Measurements from ENCODE around the gene KMT5C.

KMT5C gene

DNA sequence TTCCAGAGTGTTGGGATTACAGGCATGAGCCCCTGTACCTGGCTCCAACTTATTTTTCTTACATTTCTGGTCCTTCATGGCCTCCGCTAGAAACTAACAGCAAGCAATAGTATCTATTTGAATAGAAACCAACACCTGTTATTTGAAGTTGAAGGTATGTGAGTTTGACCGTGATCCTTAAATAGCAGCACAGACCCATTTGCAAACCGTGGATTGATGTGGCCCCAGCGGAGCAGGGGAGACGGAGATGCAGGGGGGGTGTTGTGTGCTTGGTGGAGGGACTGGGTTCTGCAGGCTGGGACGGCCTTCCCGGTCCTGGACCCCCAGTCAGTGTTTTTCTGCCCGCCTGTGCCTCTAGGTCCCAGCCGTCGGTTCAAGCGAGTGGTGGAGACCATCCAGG, 31.4 kb upstream of the KMT5C start:
- in situ Hi-C loops (cut with MboI; ENCODE audit: low sequenced_read_pairs, unreplicated experiment), result no loop called here
- no peak for TF ChIP-seq CTCF (IDR thresholded peaks at IDR 0.05; ENCODE audit: borderline replicate concordance, control extremely low read depth, extremely low read depth, insufficient read depth, missing control alignments)
- DNase-seq (ENCODE audit: low spot score), result no peak

- in situ Hi-C loops (cut with MboI; ENCODE audit: low sequenced_read_pairs, unreplicated experiment), result no loop called here
- DNase-seq (ENCODE audit: low spot score), result no peak
- TF ChIP-seq CTCF (IDR thresholded peaks at IDR 0.05; ENCODE audit: borderline replicate concordance, control extremely low read depth, extremely low read depth, insufficient read depth, missing control alignments), result no peak
Measured at GRCh38 chr19:55309448-55309847, 30.2 kb upstream of the KMT5C start.

GRCh38 chr19:55310498-55310897, 29.2 kb upstream of the KMT5C start:
- TF ChIP-seq CTCF (IDR thresholded peaks at IDR 0.05; ENCODE audit: borderline replicate concordance, control extremely low read depth, extremely low read depth, insufficient read depth, missing control alignments), result no peak
- in situ Hi-C loops (cut with MboI; ENCODE audit: low sequenced_read_pairs, unreplicated experiment), result no loop called here
- DNase-seq (ENCODE audit: low spot score), result no peak

DNA sequence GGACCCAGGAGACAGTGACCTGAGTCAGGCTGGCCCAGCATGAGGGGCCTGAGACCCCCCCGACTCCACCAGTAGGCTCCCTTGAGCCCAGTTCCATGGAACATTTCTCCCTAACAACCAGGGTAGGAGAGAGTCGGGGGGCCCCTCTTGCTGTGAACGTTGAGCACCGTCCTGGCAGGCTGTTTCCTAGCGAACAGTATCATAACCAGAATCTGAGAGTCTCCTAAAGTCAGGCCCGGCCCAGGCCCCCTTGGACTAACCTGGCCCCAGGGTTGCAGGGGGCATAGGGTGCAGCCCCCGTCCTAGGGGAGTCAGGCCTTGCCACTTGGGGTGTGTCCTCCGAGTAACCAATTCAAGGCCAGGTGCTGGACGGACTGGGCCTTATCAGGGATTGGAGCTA, 28.3 kb upstream of the KMT5C start:
- no peak for DNase-seq (ENCODE audit: low spot score)
- TF ChIP-seq CTCF (IDR thresholded peaks at IDR 0.05; ENCODE audit: borderline replicate concordance, control extremely low read depth, extremely low read depth, insufficient read depth, missing control alignments), result no peak
- in situ Hi-C loops (cut with MboI; ENCODE audit: low sequenced_read_pairs, unreplicated experiment), result no loop called here

DNA sequence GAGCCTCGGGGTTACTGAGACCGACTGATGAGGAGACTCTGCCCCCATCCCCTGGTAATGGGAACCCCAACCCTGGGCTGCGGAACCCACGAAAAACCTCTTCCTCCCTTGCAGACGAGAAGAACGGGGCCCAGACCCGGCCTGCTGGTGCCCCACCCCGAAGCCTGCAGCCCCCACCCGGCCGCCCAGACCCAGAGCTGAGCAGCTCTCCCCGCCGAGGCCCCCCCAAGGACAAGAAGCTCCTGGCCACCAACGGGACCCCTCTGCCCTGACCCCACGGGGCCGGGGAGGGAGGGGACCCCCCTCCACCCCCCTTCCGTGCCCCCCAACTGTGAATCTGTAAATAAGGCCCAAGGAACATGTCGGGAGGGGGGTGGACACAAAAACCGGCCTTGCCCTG, 27.9 kb upstream of the KMT5C start:
- TF ChIP-seq CTCF (IDR thresholded peaks at IDR 0.05; ENCODE audit: borderline replicate concordance, control extremely low read depth, extremely low read depth, insufficient read depth, missing control alignments), result no peak
- in situ Hi-C loops (cut with MboI; ENCODE audit: low sequenced_read_pairs, unreplicated experiment), result no loop called here

DNA sequence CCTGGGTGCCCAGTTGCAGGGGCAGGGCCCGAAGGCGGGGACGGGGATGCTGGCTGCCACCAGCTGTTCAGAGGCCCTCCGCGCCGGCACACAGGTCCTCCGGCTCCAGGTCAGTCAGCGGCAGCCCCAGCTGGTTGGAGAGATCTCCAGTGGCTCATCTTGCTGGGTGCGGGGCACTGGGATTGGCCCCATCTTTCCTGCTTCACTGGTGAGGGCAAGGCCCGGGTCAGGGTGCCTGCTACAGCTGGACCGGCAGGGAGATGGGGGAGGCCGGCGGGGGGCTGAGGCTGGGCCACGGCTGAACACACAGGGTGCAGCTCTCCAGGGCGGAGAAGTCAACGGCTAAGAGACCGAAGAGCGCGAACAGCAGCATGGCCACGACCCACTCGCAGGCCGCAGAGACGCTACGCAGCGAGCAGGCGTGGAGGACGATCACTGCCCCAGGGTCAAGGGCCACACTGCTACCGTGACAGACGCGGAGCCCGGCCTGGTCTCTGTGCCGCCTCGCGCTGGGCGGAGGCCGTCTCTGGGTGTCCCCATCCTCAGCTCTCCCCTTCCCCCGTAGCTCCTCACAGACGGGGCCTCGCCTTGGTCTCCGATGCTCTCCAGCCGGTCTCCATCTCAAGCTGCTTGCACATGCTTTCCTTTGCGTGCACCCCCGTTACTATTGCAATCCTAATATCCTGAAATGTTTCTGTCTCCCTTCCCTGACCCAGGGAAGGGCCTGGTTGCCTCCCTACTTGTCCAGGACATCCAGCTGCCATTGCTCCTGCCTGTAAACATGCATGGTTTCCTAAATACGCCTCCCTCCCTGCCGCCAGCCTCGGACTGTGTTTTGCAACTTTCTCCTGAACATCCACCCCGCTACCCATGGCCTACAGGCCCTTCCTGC, 26.8 kb upstream of the KMT5C start:
- no peak for TF ChIP-seq CTCF (IDR thresholded peaks at IDR 0.05; ENCODE audit: borderline replicate concordance, control extremely low read depth, extremely low read depth, insufficient read depth, missing control alignments)
- in situ Hi-C loops (cut with MboI; ENCODE audit: low sequenced_read_pairs, unreplicated experiment), result no loop called here
- DNase-seq (ENCODE audit: low spot score), result no peak

More for the DNA sequence above, 27.9 kb upstream of the KMT5C start:
- DNase-seq (ENCODE audit: low spot score), result no peak
